DND-41 (cell line): ENCODE data around the gene UBE2D2.

Experiments
- CTCF ChIP-seq: IDR thresholded peaks from 2 replicates; pipeline ENCODE4 v1.5.1; 2012; ENCODE audit warnings: borderline replicate concordance, low read length, moderate library complexity, mild to moderate bottlenecking; ENCODE audit not compliant: poor library complexity, severe bottlenecking; ENCODE audit errors: extremely low read depth
- EZH2 ChIP-seq: IDR thresholded peaks from 3 replicates; pipeline ENCODE4 v1.6.1; 2012; ENCODE audit warnings: borderline replicate concordance, low read depth, mild to moderate bottlenecking, moderate library complexity, low read length, inconsistent platforms; ENCODE audit not compliant: severe bottlenecking

GRCh38 chr5:139651043-139651834 lies 90.1 kb downstream of the UBE2D2 start:
- TF ChIP-seq CTCF = no peak
- no peak for TF ChIP-seq EZH2
